ENCODE data around the gene RAMP3.

GRCh38 chr7:45111298-45112223 lies 46.0 kb upstream of the RAMP3 start, which contains the start of gene TBRG4:
- TF ChIP-seq CTCF (conservative IDR thresholded peaks at IDR 0.05 in 1 of 2, IDR thresholded peaks at IDR 0.05 in 1 of 2; ENCODE audit: extremely low read depth in 1 of 2, insufficient read depth in 1 of 2, low read depth in 1 of 2, low read length in 2 of 2): peak in 1 of 2 donors; percentile 14
- no peak for TF ChIP-seq EZH2 (IDR thresholded peaks at IDR 0.05; ENCODE audit: borderline replicate concordance, low read length)

All from mammary epithelial cell (primary cell).